Right lobe of liver (tissue), 6 donors: ENCODE results near the gene IL22RA1. TPM values are rescaled to one million over a fixed set of nuclear protein-coding genes. Genes with fewer than 3 reads are reported as not detected.

Experiments
- ATAC-seq, 4 donors: fragments of 200-7000 bp; cut with Tn5 transposase; one replicate each; pipeline ENCODE4 v1.9.1; 2020; ENCODE audit warnings: mild to moderate bottlenecking in 4 of 4, moderate library complexity in 4 of 4
- DNase-seq, 3 donors: peaks; one replicate each; pipeline ENCODE4 v3.0.0-alpha.2; 2020
- H3K27ac ChIP-seq, 3 donors: fragments of 200-600 bp; one replicate each; pipeline ENCODE4 v1.8.0; 2022
- H3K27me3 ChIP-seq, 2 donors: fragments of 200-600 bp; one replicate each; pipeline ENCODE4 v1.8.0; 2022
- H3K36me3 ChIP-seq, 4 donors: fragments of 200-600 bp; sonication (generic) in 1 of 4; one replicate each; pipeline versions ENCODE4 v1.5.1 to v1.8.0; 2017 to 2022; ENCODE audit warnings: control low read depth in 1 of 4
- H3K4me1 ChIP-seq, 4 donors: fragments of 200-600 bp; sonication (generic) in 1 of 4; one replicate each; pipeline versions ENCODE4 v1.5.1 to v1.8.0; 2017 to 2022; ENCODE audit warnings: control low read depth in 1 of 4
- H3K4me3 ChIP-seq, 3 donors: fragments of 200-600 bp; one replicate each; pipeline ENCODE4 v1.8.0; 2022
- H3K9me3 ChIP-seq, 4 donors: fragments of 200-600 bp; sonication (generic) in 1 of 4; one replicate each; pipeline versions ENCODE4 v1.5.1 to v1.8.0; 2017 to 2022; ENCODE audit warnings: control low read depth in 1 of 4
- CTCF ChIP-seq, 4 donors: fragments of 200-600 bp in 3 of 4; fragments of 450-650 bp in 1 of 4; IDR thresholded peaks; one replicate each; pipeline versions ENCODE4 v1.5.1 to v1.8.0; 2016 to 2022; ENCODE audit warnings: antibody characterized with exemption in 4 of 4, mild to moderate bottlenecking in 2 of 4
- POLR2A ChIP-seq: fragments of 450-650 bp; IDR thresholded peaks from one replicate; pipeline ENCODE4 v1.6.1; 2017; ENCODE audit warnings: antibody characterized with exemption, mild to moderate bottlenecking
- WGBS: methylation state at CpG from one replicate; pipeline ENCODE4 v1.1.6; 2018; ENCODE audit warnings: low coverage, low lambda C conversion rate; ENCODE audit not compliant: insufficient coverage; ENCODE audit errors: missing lambda C conversion rate; 5-methylcytosine and 5-hydroxymethylcytosine counted together
- intact Hi-C, 2 donors: fragments of 100-400 bp; cut with DNase I; formaldehyde crosslinking; loops; one replicate each; pipeline versions ENCODE4 v1.11.2 to v1.14.1; 2022
- long read RNA-seq: library from polyadenylated mRNA; unstranded; transcript quantifications from one replicate; pipeline ENCODE4 v2.0.0, GENCODE V29; 2019
- total RNA-seq, 6 experiments: library from RNA; depleted of rRNA in 2 of 6; stranded (reverse); fragments of >200 nt in 2 of 6; fragmentation: NEBNext Ultra II Directional in 3 of 6; extraction: Animal tissue kit (Norgen Biotek cat#: 25700) in 3 of 6; gene quantifications; one replicate each; pipeline versions ENCODE4 v1.1.0 to v1.2.4, GENCODE V29; 2016 to 2023
- donor health status: DM: no; HTN: yes; CAD: no.
- donor health status: DM: no; HTN: no; CAD: no.
- donor health status: DM: no; HTN: no; CAD: no.
- donor health status: DM: no; HTN: yes; CAD: no.
- donor health status: DM: no; HTN: yes; CAD: no.

Gene IL22RA1, protein sequence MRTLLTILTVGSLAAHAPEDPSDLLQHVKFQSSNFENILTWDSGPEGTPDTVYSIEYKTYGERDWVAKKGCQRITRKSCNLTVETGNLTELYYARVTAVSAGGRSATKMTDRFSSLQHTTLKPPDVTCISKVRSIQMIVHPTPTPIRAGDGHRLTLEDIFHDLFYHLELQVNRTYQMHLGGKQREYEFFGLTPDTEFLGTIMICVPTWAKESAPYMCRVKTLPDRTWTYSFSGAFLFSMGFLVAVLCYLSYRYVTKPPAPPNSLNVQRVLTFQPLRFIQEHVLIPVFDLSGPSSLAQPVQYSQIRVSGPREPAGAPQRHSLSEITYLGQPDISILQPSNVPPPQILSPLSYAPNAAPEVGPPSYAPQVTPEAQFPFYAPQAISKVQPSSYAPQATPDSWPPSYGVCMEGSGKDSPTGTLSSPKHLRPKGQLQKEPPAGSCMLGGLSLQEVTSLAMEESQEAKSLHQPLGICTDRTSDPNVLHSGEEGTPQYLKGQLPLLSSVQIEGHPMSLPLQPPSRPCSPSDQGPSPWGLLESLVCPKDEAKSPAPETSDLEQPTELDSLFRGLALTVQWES
- 1 to 10 TPM; 1.8 to 4.5 (median 2.8) TPM for total RNA-seq
- long read RNA-seq, partial matches to known transcripts, result 0 of 1 reads
- long read RNA-seq, other reads (novel, unspliced or antisense), result 1 of 1 reads

DNA sequence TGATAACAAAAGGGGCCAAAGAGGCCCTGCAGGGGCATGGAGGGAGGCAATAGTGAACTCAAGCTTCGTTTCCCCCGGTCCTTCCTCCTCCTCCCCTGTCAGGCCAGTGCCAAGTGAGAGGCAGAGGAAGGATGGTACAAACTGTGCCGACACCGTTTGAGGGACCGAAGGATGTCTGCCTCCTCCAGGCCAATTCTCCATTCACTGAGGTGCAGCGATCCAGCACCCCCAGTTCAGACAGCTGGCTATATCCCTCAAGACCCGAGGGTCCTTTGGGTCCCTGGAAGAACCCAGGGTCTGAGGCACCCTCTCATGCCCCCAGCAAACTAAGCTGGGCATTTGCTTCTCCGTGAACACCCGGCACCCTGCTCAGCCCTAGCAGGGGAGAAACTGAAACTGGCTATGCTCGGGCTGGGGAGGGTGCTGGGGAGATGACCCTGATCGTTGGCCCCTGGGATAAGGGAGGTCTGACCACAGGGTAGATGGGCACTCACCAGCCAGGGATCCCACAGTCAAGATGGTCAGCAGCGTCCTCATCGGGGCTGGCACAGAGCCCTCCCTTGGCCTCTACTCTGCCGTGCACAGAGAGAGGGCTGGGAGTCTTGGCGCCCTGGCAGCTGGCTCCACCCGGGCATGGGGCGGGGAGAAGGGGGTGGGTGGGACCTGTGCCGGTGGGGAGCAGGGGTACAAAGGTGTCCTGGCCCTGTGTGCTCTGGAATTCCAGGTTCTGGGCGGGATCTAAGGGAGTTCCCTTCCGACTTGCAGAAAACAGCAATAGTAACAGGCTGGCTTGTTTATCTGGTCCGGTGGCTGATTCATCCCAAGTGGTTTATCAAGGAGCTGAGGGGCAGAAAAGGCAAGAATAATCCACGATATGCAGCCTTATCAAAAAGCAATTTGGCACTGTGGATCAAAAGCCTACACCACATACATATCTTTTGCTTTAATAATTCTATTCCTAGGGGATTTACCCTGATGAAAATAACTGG, at the start of gene IL22RA1:
Gene IL22RA1, minus strand, starts transcription at position 595 of the 989 bp plus-strand sequence. Its CDS starts 58 bp downstream, at position 537.
- peak within 1 kb of the TSS in 2 of 3 donors; percentile 59 to 72 for H3K27ac ChIP-seq
- DNase-seq, result peak; percentile 62 to 84 (median 83)
- H3K4me1 ChIP-seq, result peaks cover 0 to 22% (median 8%) of the 10 kb centered on the region in 4 donors
- H3K4me3 ChIP-seq, result peak within 1 kb of the TSS; percentile 48 to 66 (median 64)
- no peak for TF ChIP-seq CTCF (IDR thresholded peaks at IDR 0.05)
- TF ChIP-seq POLR2A, result no peak
- no peaks in the 10 kb centered on the region for H3K27me3 ChIP-seq
- ATAC-seq, result peak; percentile 80 to 91 (median 89)
- WGBS, result 25% methylated on average over 11 of the region's 22 CpGs
- no peaks in the 10 kb centered on the region for H3K9me3 ChIP-seq
- intact Hi-C loops, result no loop called here
- H3K36me3 ChIP-seq, result no peaks in the 10 kb centered on the region

DNA sequence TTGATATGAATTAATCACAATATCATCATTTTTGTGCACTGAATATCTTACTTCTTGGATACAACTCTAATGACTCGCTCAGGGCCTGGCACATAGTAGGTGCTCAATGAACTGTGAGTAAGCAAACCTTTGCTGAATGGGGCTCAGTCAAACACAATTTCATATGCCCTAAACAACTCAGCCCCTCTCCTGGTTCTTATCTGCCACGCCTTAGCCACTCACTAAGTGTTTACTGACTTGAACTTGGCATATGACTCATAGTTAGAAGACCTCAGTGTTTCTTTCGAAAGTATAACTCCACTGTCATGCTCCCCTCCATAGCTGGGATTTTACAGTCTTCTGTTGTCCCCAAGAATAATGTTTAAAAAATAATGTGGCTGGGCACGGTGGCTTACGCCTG, 48.9 kb upstream of the IL22RA1 start:
- no peak overlapping the region for H3K27ac ChIP-seq
- no peaks in the 10 kb centered on the region for H3K27me3 ChIP-seq
- H3K4me1 ChIP-seq, result peaks cover 0 to 21% (median 10%) of the 10 kb centered on the region in 4 donors
- TF ChIP-seq CTCF (IDR thresholded peaks at IDR 0.05), result no peak
- no peak for TF ChIP-seq POLR2A
- no peaks in the 10 kb centered on the region for H3K9me3 ChIP-seq
- no peaks in the 10 kb centered on the region for H3K36me3 ChIP-seq
- DNase-seq (no peak), ATAC-seq (no peak)
- H3K4me3 ChIP-seq, result no peak overlapping the region
- 84% methylated on average over 5 of the region's 5 CpGs for WGBS
- intact Hi-C loops, result no loop called here

DNA sequence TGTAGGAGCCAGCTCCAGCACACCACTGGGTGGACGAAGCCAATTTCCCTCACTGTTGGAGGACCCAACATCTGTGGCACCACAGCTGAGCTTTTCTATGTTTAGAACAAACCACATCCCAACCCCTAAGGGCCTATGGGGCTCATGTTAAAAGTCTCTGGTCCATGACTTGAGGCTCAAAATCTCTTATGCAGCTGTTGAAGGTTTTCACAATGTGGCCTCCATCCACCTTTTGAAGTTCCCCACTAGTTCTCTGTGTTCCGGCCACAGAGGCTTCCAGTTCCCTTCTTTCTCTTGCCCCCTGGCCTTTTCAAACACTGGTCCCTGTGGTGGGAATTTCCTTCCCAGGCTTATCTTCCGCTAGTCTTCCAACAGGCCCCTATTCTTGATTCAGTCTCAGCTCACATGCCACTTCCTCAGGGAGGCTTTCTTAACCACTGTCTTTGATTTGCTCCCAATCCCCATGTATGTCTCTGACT, 48.1 kb upstream of the IL22RA1 start:
- peak overlapping the region in 2 of 3 donors; percentile 38 to 73 for H3K27ac ChIP-seq
- H3K4me1 ChIP-seq, result peaks cover 0 to 23% (median 11%) of the 10 kb centered on the region in 4 donors
- no peaks in the 10 kb centered on the region for H3K36me3 ChIP-seq
- intact Hi-C loops, result no loop called here
- H3K4me3 ChIP-seq, result no peak overlapping the region
- WGBS, result 69% methylated on average over 2 of the region's 3 CpGs
- ATAC-seq (no peak), DNase-seq (no peak)
- no peaks in the 10 kb centered on the region for H3K9me3 ChIP-seq
- TF ChIP-seq POLR2A (no peak), CTCF (IDR thresholded peaks at IDR 0.05) (no peak)
- no peaks in the 10 kb centered on the region for H3K27me3 ChIP-seq

DNA sequence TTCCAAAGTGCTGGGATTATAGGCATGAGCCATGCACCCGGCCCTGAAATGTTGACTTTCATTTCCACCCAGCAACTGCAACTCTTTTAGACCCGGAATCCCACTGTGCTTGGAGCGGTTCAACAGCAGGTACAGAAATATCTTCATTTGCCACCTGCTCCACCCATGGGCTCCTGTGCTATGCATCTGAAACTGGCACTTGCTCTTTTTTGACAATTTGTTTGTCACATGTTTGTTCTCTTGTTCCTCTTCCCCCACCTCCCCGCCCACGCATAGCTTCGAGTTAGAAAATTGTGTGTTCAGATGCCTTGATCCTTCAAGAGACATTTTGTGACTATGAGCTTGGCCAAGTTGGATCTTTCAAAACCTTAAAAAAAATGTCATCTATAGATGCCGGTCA, 46.6 kb upstream of the IL22RA1 start:
- ATAC-seq, result no peak
- Histone ChIP-seq H3K4me1 (peaks cover 0 to 37% (median 18%) of the 10 kb centered on the region in 4 donors), H3K27ac (peak overlapping the region in 1 of 3 donors; percentile 73), H3K27me3 (no peaks in the 10 kb centered on the region), H3K4me3 (no peak overlapping the region), H3K9me3 (no peaks in the 10 kb centered on the region), H3K36me3 (no peaks in the 10 kb centered on the region)
- intact Hi-C loops, result no loop called here
- no peak for DNase-seq
- TF ChIP-seq POLR2A, result no peak
- no peak for TF ChIP-seq CTCF (IDR thresholded peaks at IDR 0.05)
- WGBS, result 34% methylated on average over 6 of the region's 7 CpGs
